Measurements from ENCODE around the gene CDH23.

DNA sequence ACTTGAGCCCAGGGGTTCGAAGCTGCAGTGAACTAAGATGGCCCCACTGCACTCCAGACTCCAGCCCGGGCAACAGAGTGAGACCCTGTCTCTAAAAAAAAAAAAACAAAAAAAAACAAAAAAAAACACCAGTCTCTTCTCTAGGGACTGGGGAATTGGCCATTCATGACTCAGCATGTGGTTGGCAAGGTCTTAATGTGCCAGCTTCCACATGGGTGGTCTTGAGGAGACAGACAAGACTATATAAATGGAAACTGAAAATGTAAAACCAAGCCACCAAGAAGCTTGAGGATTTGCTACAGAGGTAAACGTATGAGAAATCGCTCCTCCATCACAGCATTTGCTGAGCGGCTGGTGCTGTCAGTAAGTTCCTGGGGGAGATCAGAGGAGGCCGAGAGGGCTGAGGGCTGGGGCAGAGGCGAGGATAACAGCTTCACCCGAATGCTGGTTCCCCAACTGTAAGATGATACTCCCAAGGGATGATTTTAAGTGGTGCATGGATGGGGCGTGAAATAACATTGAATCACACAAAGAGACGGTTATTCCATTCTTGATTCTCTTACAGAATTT is 194.1 kb downstream of the CDH23 start:
- TF ChIP-seq EZH2 (IDR thresholded peaks at IDR 0.05; ENCODE audit: borderline replicate concordance, low read depth, low read length): no peak
- TF ChIP-seq, protein P1, sequence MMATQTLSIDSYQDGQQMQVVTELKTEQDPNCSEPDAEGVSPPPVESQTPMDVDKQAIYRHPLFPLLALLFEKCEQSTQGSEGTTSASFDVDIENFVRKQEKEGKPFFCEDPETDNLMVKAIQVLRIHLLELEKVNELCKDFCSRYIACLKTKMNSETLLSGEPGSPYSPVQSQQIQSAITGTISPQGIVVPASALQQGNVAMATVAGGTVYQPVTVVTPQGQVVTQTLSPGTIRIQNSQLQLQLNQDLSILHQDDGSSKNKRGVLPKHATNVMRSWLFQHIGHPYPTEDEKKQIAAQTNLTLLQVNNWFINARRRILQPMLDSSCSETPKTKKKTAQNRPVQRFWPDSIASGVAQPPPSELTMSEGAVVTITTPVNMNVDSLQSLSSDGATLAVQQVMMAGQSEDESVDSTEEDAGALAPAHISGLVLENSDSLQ (IDR thresholded peaks at IDR 0.05): no peak
- TF ChIP-seq SP1 (CRISPR knock-in tag; IDR thresholded peaks at IDR 0.05): no peak
- TF ChIP-seq ZFP30 (CRISPR knock-in tag; IDR thresholded peaks at IDR 0.05; ENCODE audit: borderline replicate concordance): no peak
